NOMO-1 (cell line): ENCODE measurements around the gene BHMT.
"Not testable (repeated sequence)": the region's sequence is repeated elsewhere in the genome, so short reads cannot be mapped to it uniquely, and the experiment has no call there.

Experiments
- DNase-seq, 2 experiments: peaks; one replicate each; lab custom pipeline; 2025; ENCODE audit not compliant: unreplicated experiment in 2 of 2; lab: John Stamatoyannopoulos, UW

BHMT gene

DNA sequence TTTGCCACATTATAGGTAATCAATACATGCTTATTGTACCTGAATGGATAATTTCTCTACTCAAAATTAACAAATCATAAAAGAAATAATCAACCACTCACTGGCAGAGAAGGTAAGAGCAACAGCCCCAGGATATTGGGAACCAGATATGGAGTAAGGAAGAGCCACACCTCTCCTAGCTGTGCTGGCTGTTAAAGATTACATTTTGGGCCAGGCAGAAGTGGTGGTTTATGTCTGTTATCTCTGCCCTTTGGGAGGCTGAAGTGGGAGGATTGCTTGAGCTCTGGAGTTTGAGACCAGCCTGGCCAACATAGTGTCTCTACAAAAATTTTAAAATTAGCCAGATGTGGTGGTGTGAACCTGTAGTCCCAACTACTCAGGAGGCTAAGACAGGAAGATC lies 56.4 kb downstream of the BHMT start:
- DNase-seq, result no peak

DNA sequence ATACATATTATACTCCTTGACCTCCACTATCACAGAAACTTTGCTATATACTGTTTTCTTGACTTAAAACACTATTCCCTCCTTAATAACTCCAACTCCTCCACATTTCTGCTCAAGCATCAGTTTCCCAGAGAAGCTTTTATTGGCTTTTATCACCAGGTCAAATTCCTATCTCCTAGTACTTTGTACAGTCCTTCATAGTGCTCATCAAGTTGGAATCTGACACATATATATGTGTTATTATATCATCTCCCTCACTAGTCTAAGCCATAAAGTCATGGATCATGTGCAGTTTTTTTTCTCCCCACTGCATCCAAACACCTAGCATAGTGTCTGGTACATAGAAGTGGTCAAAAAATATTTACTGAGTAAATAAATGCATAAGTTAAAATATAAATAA lies 59.1 kb downstream of the BHMT start:
- DNase-seq, result no peak

DNA sequence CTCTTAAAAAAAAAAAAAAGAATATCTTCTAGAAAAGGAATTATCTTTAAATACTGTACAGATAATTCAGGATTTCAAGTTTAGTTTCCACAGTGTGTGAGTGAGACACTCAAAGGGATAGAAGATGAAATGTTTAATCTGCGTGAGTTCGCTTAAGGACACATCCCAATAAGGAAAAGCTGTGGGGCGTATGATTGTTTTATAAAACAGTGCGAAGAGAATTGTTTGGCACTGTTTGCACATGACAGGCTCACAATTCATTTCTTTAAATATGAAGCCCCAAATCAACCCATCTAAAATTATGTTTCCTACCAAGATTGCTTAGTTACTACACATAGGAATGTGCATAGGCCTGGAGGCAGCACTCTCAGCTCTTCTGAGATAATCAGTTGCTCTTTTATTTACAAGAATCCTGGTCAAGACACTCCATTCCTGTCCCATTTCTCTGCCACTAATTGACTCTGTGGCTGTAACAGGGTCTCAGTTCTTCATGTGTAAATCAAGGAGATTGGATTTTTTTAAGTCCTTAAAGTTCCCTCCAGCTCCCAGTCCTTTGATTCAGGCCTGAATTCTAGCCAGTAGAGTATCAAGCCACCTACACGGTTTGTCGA lies 60.1 kb downstream of the BHMT start:
- DNase-seq, result no peak

DNA sequence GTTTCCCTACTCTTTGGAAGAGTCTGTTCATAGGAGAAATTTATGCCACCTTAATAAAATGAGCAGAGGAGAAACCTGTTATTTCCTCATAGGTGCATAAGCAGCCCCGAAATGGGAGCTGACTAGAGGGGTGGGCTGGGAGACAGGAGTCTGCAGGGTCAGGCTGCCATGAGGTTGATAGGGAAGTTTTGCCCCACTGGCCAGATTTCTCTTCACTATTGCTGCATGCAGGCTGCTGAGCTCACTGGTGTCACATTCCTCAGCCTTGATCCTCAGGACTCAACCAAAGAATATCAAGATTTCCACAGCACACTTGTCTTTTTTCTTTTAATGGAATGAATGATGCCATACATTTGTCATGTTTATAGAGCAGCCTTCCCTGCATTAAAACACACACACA lies 60.7 kb downstream of the BHMT start:
- DNase-seq, result no peak

- DNase-seq, result no peak
Measured at GRCh38 chr5:79173626-79174025, 62.0 kb downstream of the BHMT start.

DNA sequence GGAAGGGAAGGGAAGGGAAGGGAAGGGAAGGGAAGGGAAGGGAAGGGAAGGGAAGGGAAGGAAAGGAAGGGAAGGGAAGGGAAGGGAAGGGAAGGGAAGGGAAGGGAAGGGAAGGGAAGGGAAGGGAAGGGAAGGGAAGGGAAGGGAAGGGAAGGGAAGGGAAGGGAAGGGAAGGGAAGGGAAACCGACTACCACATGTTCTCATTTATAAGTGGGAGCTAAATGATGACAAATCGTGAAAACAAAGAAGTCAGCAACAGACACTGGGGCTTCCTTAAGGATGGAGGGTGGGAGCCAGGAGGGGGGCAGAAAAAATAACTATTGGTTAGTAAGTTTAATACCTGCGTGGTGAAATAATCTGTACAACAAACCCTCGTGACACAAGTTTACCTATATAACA lies 68.8 kb downstream of the BHMT start:
- not testable (repeated sequence) for DNase-seq

GRCh38 chr5:79181419-79182022 lies 69.9 kb downstream of the BHMT start:
- no peak for DNase-seq
